Subcutaneous abdominal adipose tissue (tissue), 5 donors: ENCODE measurements around the gene CALR3.
"Not testable (repeated sequence)": the region's sequence is repeated elsewhere in the genome, so short reads cannot be mapped to it uniquely, and the experiment has no call there.

ENCODE experiments used
- H3K27ac ChIP-seq: one replicate; pipeline ENCODE4 v1.7.0; 2013; ENCODE audit warnings: low read depth, mild to moderate bottlenecking, inconsistent platforms, low read length, moderate library complexity
- H3K27me3 ChIP-seq, 5 donors: one replicate each; pipeline ENCODE4 v1.7.0; 2013; ENCODE audit warnings: low read length in 5 of 5, inconsistent platforms in 1 of 5; ENCODE audit not compliant: control insufficient read depth in 5 of 5, insufficient read depth in 4 of 5
- H3K36me3 ChIP-seq, 5 donors: one replicate each; pipeline ENCODE4 v1.7.0; 2013; ENCODE audit warnings: low read length in 5 of 5; ENCODE audit not compliant: control insufficient read depth in 5 of 5, insufficient read depth in 5 of 5
- H3K4me1 ChIP-seq, 5 donors: one replicate each; pipeline ENCODE4 v1.7.0; 2013; ENCODE audit warnings: low read length in 5 of 5, mild to moderate bottlenecking in 3 of 5, moderate library complexity in 1 of 5; ENCODE audit not compliant: control insufficient read depth in 5 of 5, insufficient read depth in 5 of 5
- H3K4me3 ChIP-seq, 5 donors: one replicate each; pipeline ENCODE4 v1.7.0; 2013; ENCODE audit warnings: low read length in 5 of 5, low read depth in 1 of 5
- H3K9ac ChIP-seq, 5 donors: one replicate each; pipeline ENCODE4 v1.7.0; 2013; ENCODE audit warnings: low read length in 5 of 5, mild to moderate bottlenecking in 4 of 5, moderate library complexity in 3 of 5
- H3K9me3 ChIP-seq, 5 donors: one replicate each; pipeline ENCODE4 v1.7.0; 2013; ENCODE audit warnings: low read length in 5 of 5; ENCODE audit not compliant: control insufficient read depth in 5 of 5
- donor health status: healthy.
- donor health status: healthy.
- donor health status: healthy.
- donor health status: healthy.
- donor health status: healthy.

Gene CALR3

GRCh38 chr19:16497837-16498236 is 1.9 kb upstream of the CALR3 start:
- no peak overlapping the region for H3K4me3 ChIP-seq
- H3K9me3 ChIP-seq: no peaks in the 10 kb centered on the region
- no peak overlapping the region for H3K27ac ChIP-seq
- peaks cover 2 to 16% (median 15%) of the 10 kb centered on the region in 5 donors for H3K4me1 ChIP-seq
- no peak overlapping the region for H3K9ac ChIP-seq
- H3K36me3 ChIP-seq: peaks cover under 1 to 11% (median 4%) of the 10 kb centered on the region in 5 donors
- H3K27me3 ChIP-seq: no peaks in the 10 kb centered on the region

- H3K27me3 ChIP-seq: no peaks in the 10 kb centered on the region
- H3K9ac ChIP-seq: peak overlapping the region in 2 of 5 donors; percentile 32 to 59
- H3K4me3 ChIP-seq: peak overlapping the region; percentile 70 to 90 (median 84)
- H3K4me1 ChIP-seq: peaks cover 2 to 16% (median 15%) of the 10 kb centered on the region in 5 donors
- H3K9me3 ChIP-seq: no peaks in the 10 kb centered on the region
- H3K27ac ChIP-seq: no peak overlapping the region
- peaks cover 0 to 10% (median 2%) of the 10 kb centered on the region in 5 donors for H3K36me3 ChIP-seq
Observed at GRCh38 chr19:16497042-16497441, 1.1 kb upstream of the CALR3 start.

GRCh38 chr19:16496613-16496983 is 631 bp upstream of the CALR3 start:
- Histone ChIP-seq H3K4me3 (peak overlapping the region; percentile 70 to 90 (median 84)), H3K9me3 (no peaks in the 10 kb centered on the region), H3K27me3 (no peaks in the 10 kb centered on the region), H3K27ac (peak overlapping the region; percentile 50), H3K36me3 (peaks cover 0 to 9% (median 2%) of the 10 kb centered on the region in 5 donors), H3K9ac (peak overlapping the region in 4 of 5 donors; percentile 32 to 64 (median 52)), H3K4me1 (peaks cover 2 to 16% (median 15%) of the 10 kb centered on the region in 5 donors)

DNA sequence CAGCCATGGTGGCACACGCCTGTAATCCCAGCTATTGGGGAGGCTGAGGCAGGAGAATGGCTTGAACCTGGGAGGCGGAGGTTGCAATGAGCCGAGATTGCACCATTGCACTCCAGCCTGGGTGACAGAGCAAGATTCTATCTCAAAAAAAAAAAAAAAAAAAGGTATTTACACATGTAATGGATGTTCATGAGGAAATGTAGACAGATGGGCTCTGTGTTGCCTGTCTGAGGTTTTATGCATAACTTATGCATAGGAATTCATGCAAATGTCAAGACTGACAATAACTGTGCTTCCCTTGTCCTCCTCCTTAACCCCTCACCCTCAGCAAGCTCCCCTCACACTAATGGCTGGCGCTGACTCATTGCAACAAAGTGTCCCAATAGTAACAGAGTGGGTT is 9.5 kb downstream of the CALR3 start:
- H3K27ac ChIP-seq, H3K27me3 ChIP-seq, H3K9me3 ChIP-seq, H3K36me3 ChIP-seq, H3K4me1 ChIP-seq, H3K9ac ChIP-seq, H3K4me3 ChIP-seq: not testable (repeated sequence)

DNA sequence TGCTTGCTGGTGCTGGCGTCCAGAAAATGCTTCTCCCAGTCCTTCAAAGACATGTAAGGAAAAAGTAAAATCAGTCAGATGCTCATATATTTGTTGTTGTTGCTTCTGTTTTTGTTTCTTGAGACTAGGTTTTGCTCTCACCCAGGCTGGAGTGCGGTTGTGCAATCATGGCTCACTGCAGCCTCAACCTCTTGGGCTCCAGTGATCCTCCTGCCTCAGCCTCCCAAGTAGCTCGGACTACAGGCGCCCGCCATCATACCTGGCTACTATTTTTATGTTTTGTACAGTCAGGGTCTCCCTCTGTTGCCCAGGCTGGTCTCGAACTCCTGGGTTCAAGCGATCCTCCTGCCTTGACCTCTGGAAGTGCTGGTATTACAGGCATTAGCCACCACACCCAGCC is 13.2 kb downstream of the CALR3 start:
- no peaks in the 10 kb centered on the region for H3K27me3 ChIP-seq
- H3K9me3 ChIP-seq: no peaks in the 10 kb centered on the region
- no peak overlapping the region for H3K27ac ChIP-seq
- no peaks in the 10 kb centered on the region for H3K36me3 ChIP-seq
- no peaks in the 10 kb centered on the region for H3K4me1 ChIP-seq
- no peak overlapping the region for H3K4me3 ChIP-seq
- H3K9ac ChIP-seq: no peak overlapping the region

DNA sequence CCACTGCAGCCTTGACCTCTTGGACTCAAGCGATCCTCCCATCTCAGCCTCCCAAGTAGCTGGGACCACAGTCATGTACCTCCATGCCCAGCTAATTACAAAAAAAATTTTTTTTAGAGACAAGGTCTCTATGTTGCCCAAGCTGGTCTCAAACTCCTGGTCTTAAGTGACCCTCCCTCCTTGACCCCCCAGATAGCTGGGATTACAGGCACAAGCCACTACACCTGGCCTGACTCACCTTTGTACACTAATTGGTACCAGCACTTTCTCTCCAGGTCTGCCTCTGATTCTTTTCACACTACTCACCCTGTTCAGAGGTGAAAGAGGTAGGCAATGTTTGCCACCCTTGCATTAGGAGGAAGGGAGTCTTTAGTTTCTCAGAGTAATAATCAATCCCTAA is 18.7 kb downstream of the CALR3 start:
- no peak overlapping the region for H3K9ac ChIP-seq
- H3K27ac ChIP-seq: no peak overlapping the region
- H3K36me3 ChIP-seq: no peaks in the 10 kb centered on the region
- no peaks in the 10 kb centered on the region for H3K27me3 ChIP-seq
- H3K4me3 ChIP-seq: no peak overlapping the region
- H3K4me1 ChIP-seq: peaks cover 0 to 9% (median 3%) of the 10 kb centered on the region in 5 donors
- H3K9me3 ChIP-seq: no peaks in the 10 kb centered on the region

- Histone ChIP-seq H3K4me3 (no peak overlapping the region), H3K36me3 (no peaks in the 10 kb centered on the region), H3K27me3 (no peaks in the 10 kb centered on the region), H3K4me1 (peaks cover 0 to 11% (median 5%) of the 10 kb centered on the region in 5 donors), H3K27ac (no peak overlapping the region), H3K9me3 (no peaks in the 10 kb centered on the region), H3K9ac (no peak overlapping the region)
Observed at GRCh38 chr19:16476401-16476800, 19.6 kb downstream of the CALR3 start.

DNA sequence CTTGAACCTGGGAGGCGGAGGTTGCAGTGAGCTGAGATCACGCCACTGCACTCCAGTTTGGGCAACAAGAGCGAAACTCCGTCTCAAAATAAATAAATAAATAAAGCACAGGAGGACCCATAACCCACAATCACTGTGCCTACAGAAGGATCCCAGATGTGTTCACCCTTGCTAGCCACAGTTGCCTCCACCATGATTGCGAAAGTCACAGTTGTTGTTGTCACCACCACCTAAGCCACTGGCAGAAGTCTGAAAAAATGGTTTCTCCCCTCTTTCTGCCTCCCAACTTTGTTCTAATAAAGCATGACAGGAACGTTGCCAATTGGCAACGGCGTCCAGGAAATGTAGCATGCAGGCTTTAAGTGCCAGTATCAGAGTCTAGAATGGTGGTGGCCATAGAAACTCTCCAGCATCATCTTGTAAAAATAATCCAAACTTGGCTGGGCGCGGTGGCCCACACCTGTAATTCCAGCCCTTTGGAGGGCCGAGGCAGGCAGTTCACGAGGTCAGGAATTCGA is 22.0 kb downstream of the CALR3 start:
- Histone ChIP-seq H3K9ac (no peak overlapping the region), H3K4me3 (no peak overlapping the region), H3K9me3 (no peaks in the 10 kb centered on the region), H3K27ac (no peak overlapping the region), H3K36me3 (no peaks in the 10 kb centered on the region), H3K4me1 (peaks cover 7 to 35% (median 24%) of the 10 kb centered on the region in 5 donors), H3K27me3 (no peaks in the 10 kb centered on the region)

- Histone ChIP-seq H3K27ac (no peak overlapping the region), H3K4me1 (peaks cover 7 to 36% (median 24%) of the 10 kb centered on the region in 5 donors)
Observed at GRCh38 chr19:16472992-16473391, 23.0 kb downstream of the CALR3 start.

GRCh38 chr19:16472559-16472899 is 23.4 kb downstream of the CALR3 start:
- Histone ChIP-seq H3K4me1 (peaks cover 7 to 38% (median 24%) of the 10 kb centered on the region in 5 donors), H3K4me3 (peak overlapping the region in 4 of 5 donors; percentile 65 to 80 (median 74)), H3K9ac (peak overlapping the region in 3 of 5 donors; percentile 30 to 87 (median 48)), H3K27ac (peak overlapping the region; percentile 67)
- not testable (repeated sequence) for H3K36me3 ChIP-seq, H3K27me3 ChIP-seq, H3K9me3 ChIP-seq

More at GRCh38 chr19:16472992-16473391, 23.0 kb downstream of the CALR3 start:
- Histone ChIP-seq H3K36me3 (no peaks in the 10 kb centered on the region), H3K9ac (no peak overlapping the region), H3K27me3 (no peaks in the 10 kb centered on the region), H3K9me3 (no peaks in the 10 kb centered on the region), H3K4me3 (no peak overlapping the region)
